Activated CD8-positive, alpha-beta memory T cell treated with anti-CD3 and anti-CD28 coated beads for 36 hours (primary cell): Measurements from ENCODE around the gene HOXC5. TPM values are rescaled to one million over a fixed set of nuclear protein-coding genes. Genes with fewer than 3 reads are reported as not detected.

Experiments used
- CTCF ChIA-PET: fragments of 350-600 bp; sonication (Branson Sonifier 250); formaldehyde crosslinking; loops from one replicate; lab custom pipeline; 2021; ENCODE audit warnings: antibody characterized with exemption; lab: Charles Lee
- POLR2A ChIA-PET: fragments of 350-600 bp; sonication (Branson Sonifier 250); formaldehyde crosslinking; loops from one replicate; lab custom pipeline; 2021; ENCODE audit warnings: antibody characterized with exemption; lab: Charles Lee
- total RNA-seq, 2 experiments: library from RNA; stranded (reverse); gene quantifications; one replicate each; pipeline ENCODE4 v1.2.3, GENCODE V29; 2021

The HOXC5 gene
- total RNA-seq, 2 experiments from 2014 or later, result not detected

DNA sequence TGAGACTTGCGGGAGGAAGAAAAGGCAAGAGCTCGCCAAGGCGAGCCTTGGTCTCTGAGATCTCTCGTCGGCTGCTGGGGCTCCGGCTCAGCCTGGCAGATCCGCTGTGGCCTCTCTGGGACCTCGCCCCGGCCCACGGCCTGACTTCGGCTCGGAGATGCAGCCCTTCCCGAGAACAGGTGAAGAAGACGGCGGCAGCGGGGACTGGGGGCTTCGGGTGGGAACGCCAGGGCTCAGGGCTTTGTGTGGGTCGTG lies 38.9 kb upstream of the HOXC5 start:
- ChIA-PET POLR2A (no interaction called here), CTCF (interaction anchor here (0.8 to 0.9 kb wide), 3 partner anchors 38 to 214 kb away, joined by 3 to 4 read pairs (median 3); partner anchors contain the start of gene HOXC5)

DNA sequence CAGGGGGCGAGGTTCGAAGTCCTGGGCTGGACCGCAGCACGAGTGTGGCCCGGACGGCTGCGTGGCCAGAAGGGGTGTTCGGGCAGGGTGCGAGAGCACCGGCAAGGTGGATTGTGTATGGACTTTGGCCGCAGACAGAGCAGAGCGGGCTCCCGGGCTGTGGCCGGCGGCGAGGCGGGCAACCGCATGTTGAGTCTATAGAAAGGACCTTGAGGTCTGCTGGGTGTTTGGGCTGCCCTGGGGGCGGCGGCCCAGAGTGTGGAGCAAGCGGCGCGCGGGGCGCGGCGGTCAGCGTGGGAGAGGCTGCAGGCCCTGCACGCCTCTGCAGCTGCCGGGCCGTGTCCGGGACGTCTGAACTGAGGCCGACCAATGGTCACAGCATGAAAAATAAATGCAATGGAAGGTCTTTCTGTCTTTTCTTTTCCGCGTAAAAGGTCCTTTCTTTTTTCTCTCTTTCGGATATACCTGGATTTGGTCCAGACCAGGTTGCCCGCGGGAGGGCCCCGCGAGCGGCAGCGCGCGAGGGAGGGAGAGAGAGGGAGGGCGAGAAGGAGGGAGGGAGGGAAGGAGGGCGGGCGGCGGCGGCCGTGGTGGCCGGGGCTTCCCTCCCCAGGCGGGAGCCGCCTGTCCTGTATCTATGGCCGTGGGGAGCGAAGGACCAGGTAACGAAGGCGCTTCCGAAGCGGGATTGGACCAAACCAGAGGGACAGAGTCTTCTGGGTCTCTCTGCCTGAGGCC lies 38.4 kb upstream of the HOXC5 start:
- ChIA-PET POLR2A (no interaction called here), CTCF (interaction anchor here (0.8 to 2.6 kb wide), 5 partner anchors 9 to 214 kb away, joined by 3 to 12 read pairs (median 3); partner anchors contain the start of genes HOXC10 and HOXC5)

- ChIA-PET POLR2A (no interaction called here), CTCF (interaction anchor here (1.0 to 2.6 kb wide), 2 partner anchors 10 to 213 kb away, joined by 3 to 12 read pairs; partner anchors contain the start of gene HOXC10)
Measured at GRCh38 chr12:53995002-53995377, 37.9 kb upstream of the HOXC5 start.

GRCh38 chr12:53995378-53996239 lies 37.2 kb upstream of the HOXC5 start:
- ChIA-PET CTCF (interaction anchor here (1.0 to 2.6 kb wide), 3 partner anchors 11 to 212 kb away, joined by 3 to 12 read pairs (median 3); partner anchors contain the start of gene HOXC10), POLR2A (no interaction called here)

- ChIA-PET POLR2A (no interaction called here), CTCF (interaction anchor here (0.9 to 2.6 kb wide), 3 partner anchors 9 to 211 kb away, joined by 3 to 12 read pairs (median 3); no protein-coding TSS in a partner anchor)
Measured at GRCh38 chr12:53996240-53997203, 36.3 kb upstream of the HOXC5 start.

- CTCF ChIA-PET, result interaction anchor here (0.9 to 2.6 kb wide), 4 partner anchors 8 to 210 kb away, joined by 3 to 12 read pairs (median 3); no protein-coding TSS in a partner anchor
- POLR2A ChIA-PET, result no interaction called here
Measured at GRCh38 chr12:53997204-53998109, 35.4 kb upstream of the HOXC5 start.

GRCh38 chr12:53998110-53998899 lies 34.5 kb upstream of the HOXC5 start:
- POLR2A ChIA-PET, result interaction anchor here (0.5 kb wide), 1 partner anchor 18 kb away, joined by 8 read pairs; no protein-coding TSS in a partner anchor

GRCh38 chr12:53998900-53999236 lies 34.0 kb upstream of the HOXC5 start:
- ChIA-PET CTCF (interaction anchor here (0.8 to 1.6 kb wide), 6 partner anchors 10 to 209 kb away, joined by 3 to 7 read pairs (median 3); partner anchors contain the start of genes HOXC10 and HOXC8), POLR2A (no interaction called here)

More at GRCh38 chr12:53998110-53998899, 34.5 kb upstream of the HOXC5 start:
- CTCF ChIA-PET, result interaction anchor here (0.9 to 1.2 kb wide), 4 partner anchors 11 to 210 kb away, joined by 3 to 4 read pairs (median 3); partner anchors contain the start of gene HOXC8

- POLR2A ChIA-PET, result no interaction called here
Measured at GRCh38 chr12:53999559-54000115, 33.2 kb upstream of the HOXC5 start.

DNA sequence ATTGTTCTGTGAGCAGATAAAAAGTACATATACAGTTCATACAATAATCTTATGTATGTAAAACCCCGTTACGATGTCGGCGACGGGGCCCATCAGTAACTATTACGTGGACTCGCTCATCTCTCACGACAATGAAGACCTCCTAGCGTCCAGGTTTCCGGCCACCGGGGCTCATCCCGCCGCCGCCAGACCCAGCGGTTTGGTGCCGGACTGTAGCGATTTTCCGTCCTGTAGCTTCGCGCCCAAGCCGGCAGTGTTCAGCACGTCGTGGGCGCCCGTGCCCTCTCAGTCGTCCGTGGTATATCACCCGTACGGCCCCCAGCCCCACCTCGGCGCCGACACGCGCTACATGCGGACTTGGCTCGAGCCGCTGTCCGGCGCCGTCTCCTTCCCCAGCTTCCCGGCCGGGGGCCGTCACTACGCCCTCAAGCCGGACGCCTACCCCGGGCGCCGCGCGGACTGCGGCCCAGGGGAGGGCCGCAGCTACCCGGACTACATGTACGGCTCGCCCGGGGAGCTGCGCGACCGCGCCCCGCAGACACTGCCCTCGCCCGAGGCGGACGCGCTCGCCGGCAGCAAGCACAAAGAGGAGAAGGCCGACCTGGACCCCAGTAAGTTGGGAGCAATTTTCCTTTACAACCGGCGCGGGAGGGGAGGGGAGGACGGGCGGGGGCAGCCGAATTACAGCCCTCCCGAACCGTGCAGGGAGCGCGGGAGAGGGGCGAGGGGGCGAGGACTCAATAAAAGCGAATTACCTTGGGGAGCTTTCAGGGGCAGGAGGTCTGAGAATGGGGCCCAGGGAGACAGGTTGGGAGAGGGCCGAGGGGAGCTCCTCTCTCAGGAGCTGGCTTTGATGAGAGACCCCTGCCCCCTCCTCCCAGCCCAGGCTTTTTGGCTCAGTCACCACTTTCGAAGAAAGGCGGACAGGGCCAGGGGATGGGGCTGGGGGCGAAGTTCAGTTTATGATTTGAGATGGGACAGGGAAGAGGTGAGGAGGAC lies 32.4 kb upstream of the HOXC5 start, which contains the start of gene HOXC9:
TSS of gene HOXC9 (plus strand) at position 46 of the 999 bp plus-strand sequence. CDS start at position 74, 28 bp downstream.
- POLR2A ChIA-PET, result no interaction called here
- CTCF ChIA-PET, result interaction anchor here (0.6 to 1.8 kb wide), 7 partner anchors 8 to 200 kb away, joined by 3 to 7 read pairs (median 5); partner anchors contain the start of genes HOXC10 and HOXC8

More at GRCh38 chr12:53999559-54000115, 33.2 kb upstream of the HOXC5 start:
- CTCF ChIA-PET, result interaction anchor here (0.7 to 1.8 kb wide), 6 partner anchors 9 to 201 kb away, joined by 3 to 7 read pairs (median 6); partner anchors contain the start of genes HOXC10 and HOXC8

GRCh38 chr12:54001283-54002187 lies 31.3 kb upstream of the HOXC5 start:
- CTCF ChIA-PET, result interaction anchor here (0.6 to 1.8 kb wide), 4 partner anchors 7 to 65 kb away, joined by 3 to 6 read pairs (median 4); partner anchors contain the start of genes HOXC10 and HOXC8
- POLR2A ChIA-PET, result interaction anchor here (0.6 kb wide), 1 partner anchor 241 kb away, joined by 3 read pairs; no protein-coding TSS in a partner anchor

GRCh38 chr12:54002278-54002914 lies 30.5 kb upstream of the HOXC5 start:
- POLR2A ChIA-PET, result interaction anchor here (0.6 kb wide), 1 partner anchor 242 kb away, joined by 3 read pairs; no protein-coding TSS in a partner anchor
- CTCF ChIA-PET, result interaction anchor here (0.6 to 7.1 kb wide), 4 partner anchors 11 to 198 kb away, joined by 3 to 80 read pairs (median 39); partner anchors contain the start of genes HOXC10 and SMUG1

DNA sequence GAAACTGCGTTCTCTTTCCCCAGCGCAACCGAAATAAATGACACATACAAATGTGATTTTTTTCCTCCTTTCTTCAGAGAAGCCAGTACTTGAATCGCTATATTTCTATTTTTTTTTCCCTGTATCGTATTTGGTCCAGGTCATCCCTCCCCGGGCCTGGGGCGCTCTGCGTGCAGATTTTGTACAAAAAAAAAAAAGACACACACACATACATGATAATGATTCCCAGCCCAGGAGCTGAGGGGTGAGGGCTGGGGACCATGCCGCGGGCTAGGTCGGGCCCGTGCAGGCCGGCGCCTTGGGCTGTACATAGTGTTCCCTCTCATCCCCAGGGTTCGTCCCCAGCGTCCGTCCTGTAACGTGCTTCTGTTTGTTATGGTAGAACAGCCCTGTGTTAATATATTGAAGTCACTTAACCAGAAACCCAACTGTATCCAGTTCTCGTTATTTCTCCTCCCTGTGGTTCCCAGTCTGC lies 29.9 kb upstream of the HOXC5 start:
- ChIA-PET CTCF (interaction anchor here (0.6 to 7.1 kb wide), 6 partner anchors 12 to 197 kb away, joined by 3 to 80 read pairs (median 6); partner anchors contain the start of genes HOXC10, HOXC5 and SMUG1), POLR2A (no interaction called here)
